HEK293 (cell line): Measurements from ENCODE around the gene ARGLU1.

Experiments
- CTCF ChIA-PET: fragments of 350-600 bp; formaldehyde crosslinking; extraction: SDS; loops from one replicate; lab custom pipeline; 2021; ENCODE audit warnings: antibody characterized with exemption; lab: Yijun Ruan, JAX
- POLR2A ChIA-PET: fragments of 300-600 bp; formaldehyde crosslinking; extraction: SDS; loops from one replicate; lab custom pipeline; 2020; ENCODE audit warnings: antibody characterized with exemption, inconsistent platforms; lab: Yijun Ruan, JAX
- H3K27ac ChIP-seq: fragments of 200-500 bp; sonication (Bioruptor generic); 2 replicates; pipeline ENCODE4 v1.5.1; 2014; ENCODE audit warnings: low read depth, low read length, control low read depth, inconsistent platforms; ENCODE audit errors: extremely low read depth
- H3K36me3 ChIP-seq, 2 experiments: fragments of 200-500 bp in 1 of 2; sonication (Bioruptor generic) in 1 of 2; 1 replicate in 1 of 2; 2 replicates in 1 of 2; pipeline ENCODE4 v1.5.1; 2014 to 2017; ENCODE audit warnings: inconsistent platforms in 2 of 2, low read length in 2 of 2; ENCODE audit not compliant: control insufficient read depth in 2 of 2, insufficient read depth in 1 of 2
- H3K4me1 ChIP-seq: fragments of 200-500 bp; sonication (Bioruptor generic); 2 replicates; pipeline ENCODE4 v1.5.1; 2014; ENCODE audit warnings: mild to moderate bottlenecking, low read length, inconsistent platforms; ENCODE audit not compliant: control insufficient read depth, insufficient read depth
- H3K4me3 ChIP-seq: 2 replicates; pipeline ENCODE4 v1.5.1; 2011; ENCODE audit warnings: low read depth, mild to moderate bottlenecking, control low read depth, low read length, moderate library complexity
- H3K9me3 ChIP-seq: fragments of 200-500 bp; sonication (Bioruptor generic); 2 replicates; pipeline ENCODE4 v1.5.1; 2014; ENCODE audit warnings: low read depth, low read length, inconsistent platforms; ENCODE audit not compliant: control insufficient read depth, insufficient read depth
- BCL11B ChIP-seq: fragments of 450-650 bp; formaldehyde crosslinking; IDR thresholded peaks from 2 replicates; pipeline ENCODE4 v1.5.1; 2016; ENCODE audit warnings: low read depth, missing biosample characterization, missing genetic modification characterization
- RBAK ChIP-seq: fragments of 450-650 bp; formaldehyde crosslinking; IDR thresholded peaks from 2 replicates; pipeline ENCODE4 v1.5.1; 2016; ENCODE audit warnings: missing biosample characterization, missing genetic modification characterization
- WT1 ChIP-seq: fragments of 450-650 bp; formaldehyde crosslinking; IDR thresholded peaks from 2 replicates; pipeline ENCODE4 v1.5.1; 2016; ENCODE audit warnings: missing biosample characterization, missing genetic modification characterization
- ZBTB48 ChIP-seq: fragments of 450-650 bp; formaldehyde crosslinking; IDR thresholded peaks from 2 replicates; pipeline ENCODE4 v1.5.1; 2016; ENCODE audit warnings: missing biosample characterization, missing genetic modification characterization
- ZFP69B ChIP-seq: fragments of 450-650 bp; formaldehyde crosslinking; IDR thresholded peaks from 2 replicates; pipeline ENCODE4 v1.5.1; 2016; ENCODE audit warnings: missing biosample characterization, missing genetic modification characterization
- ZNF19 ChIP-seq: fragments of 450-650 bp; formaldehyde crosslinking; IDR thresholded peaks from 2 replicates; pipeline ENCODE4; 2016; ENCODE audit warnings: missing biosample characterization, missing genetic modification characterization, low read depth
- ZNF23 ChIP-seq: fragments of 450-650 bp; formaldehyde crosslinking; IDR thresholded peaks from 2 replicates; pipeline ENCODE4 v1.5.1; 2016; ENCODE audit warnings: missing biosample characterization, missing genetic modification characterization, borderline replicate concordance
- ZNF404 ChIP-seq: fragments of 450-650 bp; formaldehyde crosslinking; IDR thresholded peaks from 2 replicates; pipeline ENCODE4 v1.5.1; 2017; ENCODE audit warnings: missing biosample characterization, missing genetic modification characterization
- ZNF426 ChIP-seq: fragments of 450-650 bp; formaldehyde crosslinking; IDR thresholded peaks from 2 replicates; pipeline ENCODE4 v1.5.1; 2017; ENCODE audit warnings: missing biosample characterization, missing genetic modification characterization, mild to moderate bottlenecking, inconsistent platforms, moderate library complexity
- ZNF626 ChIP-seq: fragments of 450-650 bp; sonication (Bioruptor Pico); formaldehyde crosslinking; IDR thresholded peaks from 2 replicates; pipeline ENCODE4 v1.5.1; 2018; ENCODE audit warnings: missing biosample characterization, missing genetic modification characterization, inconsistent platforms
- ZNF677 ChIP-seq: fragments of 450-650 bp; IDR thresholded peaks from 2 replicates; pipeline ENCODE4 v1.5.0; 2018; ENCODE audit warnings: missing biosample characterization, mild to moderate bottlenecking, missing genetic modification characterization, moderate library complexity
- TF ChIP-seq, protein P1 (sequence below): fragments of 450-650 bp; formaldehyde crosslinking; IDR thresholded peaks from 2 replicates; pipeline ENCODE4 v1.5.1; 2017; ENCODE audit warnings: missing biosample characterization, mild to moderate bottlenecking, missing genetic modification characterization, moderate library complexity
- TF ChIP-seq, protein P2 (sequence below): fragments of 450-650 bp; formaldehyde crosslinking; IDR thresholded peaks from 2 replicates; pipeline ENCODE4 v1.5.1; 2016; ENCODE audit warnings: missing biosample characterization, missing genetic modification characterization
- TF ChIP-seq, protein P3 (sequence below): fragments of 450-650 bp; formaldehyde crosslinking; IDR thresholded peaks from 2 replicates; pipeline ENCODE4 v1.5.1; 2017; ENCODE audit warnings: missing biosample characterization, missing genetic modification characterization
- TF ChIP-seq, protein P4 (sequence below): fragments of 450-650 bp; formaldehyde crosslinking; IDR thresholded peaks from 2 replicates; pipeline ENCODE4 v1.5.1; 2016; ENCODE audit warnings: missing biosample characterization, missing genetic modification characterization, low read depth
- TF ChIP-seq, protein P5 (sequence below): fragments of 450-650 bp; formaldehyde crosslinking; IDR thresholded peaks from 2 replicates; pipeline ENCODE4 v1.5.1; 2016; ENCODE audit warnings: missing biosample characterization, missing genetic modification characterization
- TF ChIP-seq, protein P6 (sequence below): fragments of 450-650 bp; IDR thresholded peaks from 2 replicates; pipeline ENCODE4 v1.5.1; 2018; ENCODE audit warnings: missing biosample characterization, mild to moderate bottlenecking, missing genetic modification characterization
- TF ChIP-seq, protein P7 (sequence below): fragments of 450-650 bp; formaldehyde crosslinking; IDR thresholded peaks from 2 replicates; pipeline ENCODE4 v1.5.1; 2016; ENCODE audit warnings: missing biosample characterization, missing genetic modification characterization
- TF ChIP-seq, protein P8 (sequence below): IDR thresholded peaks from 2 replicates; pipeline ENCODE4 v1.6.1; 2011; ENCODE audit warnings: mild to moderate bottlenecking, low read depth, low read length, borderline replicate concordance
- TF ChIP-seq, protein P9 (sequence below): fragments of 450-650 bp; formaldehyde crosslinking; IDR thresholded peaks from 2 replicates; pipeline ENCODE4 v1.5.1; 2017; ENCODE audit warnings: missing biosample characterization, missing genetic modification characterization

Gene ARGLU1

DNA sequence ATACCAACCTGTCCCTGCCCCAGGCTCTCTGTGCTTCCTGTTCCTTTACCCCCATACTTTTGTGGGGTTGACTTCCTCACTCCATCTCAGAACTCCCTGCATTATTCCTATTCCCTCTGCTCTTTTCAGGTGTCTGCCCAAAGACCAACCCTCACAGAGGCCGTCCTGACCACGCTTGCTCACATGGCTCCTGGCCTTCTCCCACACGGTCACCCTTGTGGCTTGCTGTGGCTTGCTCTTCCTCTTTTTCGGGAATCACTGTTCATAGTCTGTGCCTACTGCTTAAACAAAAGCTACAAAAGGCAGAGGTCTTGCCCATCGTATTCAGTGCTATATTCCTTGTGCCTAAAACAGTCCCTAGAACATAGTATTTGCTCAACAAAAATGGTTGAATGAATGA, 25.2 kb upstream of the ARGLU1 start:
- H3K36me3 ChIP-seq: no peaks in the 10 kb centered on the region
- CTCF ChIA-PET: interaction anchor here (1.2 kb wide), 1 partner anchor 27 kb away, joined by 3 read pairs; no protein-coding TSS in a partner anchor
- TF ChIP-seq ZNF426 (tag by site-specific recombination) (no peak), ZNF677 (tag by site-specific recombination) (no peak), ZNF404 (tag by site-specific recombination) (no peak), BCL11B (tag by site-specific recombination) (no peak)
- TF ChIP-seq, protein P1, sequence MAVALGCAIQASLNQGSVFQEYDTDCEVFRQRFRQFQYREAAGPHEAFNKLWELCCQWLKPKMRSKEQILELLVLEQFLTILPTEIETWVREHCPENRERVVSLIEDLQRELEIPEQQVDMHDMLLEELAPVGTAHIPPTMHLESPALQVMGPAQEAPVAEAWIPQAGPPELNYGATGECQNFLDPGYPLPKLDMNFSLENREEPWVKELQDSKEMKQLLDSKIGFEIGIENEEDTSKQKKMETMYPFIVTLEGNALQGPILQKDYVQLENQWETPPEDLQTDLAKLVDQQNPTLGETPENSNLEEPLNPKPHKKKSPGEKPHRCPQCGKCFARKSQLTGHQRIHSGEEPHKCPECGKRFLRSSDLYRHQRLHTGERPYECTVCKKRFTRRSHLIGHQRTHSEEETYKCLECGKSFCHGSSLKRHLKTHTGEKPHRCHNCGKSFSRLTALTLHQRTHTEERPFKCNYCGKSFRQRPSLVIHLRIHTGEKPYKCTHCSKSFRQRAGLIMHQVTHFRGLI (tag by site-specific recombination): no peak
- TF ChIP-seq, protein P2, sequence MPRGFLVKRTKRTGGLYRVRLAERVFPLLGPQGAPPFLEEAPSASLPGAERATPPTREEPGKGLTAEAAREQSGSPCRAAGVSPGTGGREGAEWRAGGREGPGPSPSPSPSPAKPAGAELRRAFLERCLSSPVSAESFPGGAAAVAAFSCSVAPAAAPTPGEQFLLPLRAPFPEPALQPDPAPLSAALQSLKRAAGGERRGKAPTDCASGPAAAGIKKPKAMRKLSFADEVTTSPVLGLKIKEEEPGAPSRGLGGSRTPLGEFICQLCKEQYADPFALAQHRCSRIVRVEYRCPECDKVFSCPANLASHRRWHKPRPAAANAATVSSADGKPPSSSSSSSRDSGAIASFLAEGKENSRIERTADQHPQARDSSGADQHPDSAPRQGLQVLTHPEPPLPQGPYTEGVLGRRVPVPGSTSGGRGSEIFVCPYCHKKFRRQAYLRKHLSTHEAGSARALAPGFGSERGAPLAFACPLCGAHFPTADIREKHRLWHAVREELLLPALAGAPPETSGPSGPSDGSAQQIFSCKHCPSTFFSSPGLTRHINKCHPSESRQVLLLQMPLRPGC (tag by site-specific recombination): no peak
- no peaks in the 10 kb centered on the region for H3K9me3 ChIP-seq
- no peak overlapping the region for H3K4me3 ChIP-seq
- H3K27ac ChIP-seq: no peak overlapping the region
- no peaks in the 10 kb centered on the region for H3K4me1 ChIP-seq
- POLR2A ChIA-PET: no interaction called here

DNA sequence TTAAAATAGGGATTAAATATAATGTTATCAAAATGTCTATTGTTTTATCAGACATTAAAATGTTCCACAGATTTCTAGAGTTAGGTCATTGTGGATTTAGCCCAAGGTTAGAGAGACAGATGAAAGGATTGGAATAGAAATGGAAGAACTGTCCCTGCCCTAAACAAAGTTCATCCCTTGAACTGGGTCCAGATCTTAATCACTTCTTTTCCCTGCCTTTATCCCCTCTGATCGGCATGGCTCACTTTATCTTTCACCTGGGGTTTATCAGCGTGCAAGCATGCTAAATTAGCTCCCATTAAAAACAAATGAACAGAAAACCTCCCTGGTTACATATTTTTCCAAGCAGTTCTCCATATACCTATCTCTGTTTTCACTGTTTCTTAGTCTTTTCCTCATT, 23.4 kb upstream of the ARGLU1 start:
- CTCF ChIA-PET: no interaction called here
- no peak for TF ChIP-seq ZNF626 (tag by site-specific recombination)
- TF ChIP-seq RBAK (tag by site-specific recombination): no peak
- TF ChIP-seq ZBTB48 (tag by site-specific recombination): no peak
- TF ChIP-seq ZFP69B (tag by site-specific recombination): no peak
- TF ChIP-seq, protein P3, sequence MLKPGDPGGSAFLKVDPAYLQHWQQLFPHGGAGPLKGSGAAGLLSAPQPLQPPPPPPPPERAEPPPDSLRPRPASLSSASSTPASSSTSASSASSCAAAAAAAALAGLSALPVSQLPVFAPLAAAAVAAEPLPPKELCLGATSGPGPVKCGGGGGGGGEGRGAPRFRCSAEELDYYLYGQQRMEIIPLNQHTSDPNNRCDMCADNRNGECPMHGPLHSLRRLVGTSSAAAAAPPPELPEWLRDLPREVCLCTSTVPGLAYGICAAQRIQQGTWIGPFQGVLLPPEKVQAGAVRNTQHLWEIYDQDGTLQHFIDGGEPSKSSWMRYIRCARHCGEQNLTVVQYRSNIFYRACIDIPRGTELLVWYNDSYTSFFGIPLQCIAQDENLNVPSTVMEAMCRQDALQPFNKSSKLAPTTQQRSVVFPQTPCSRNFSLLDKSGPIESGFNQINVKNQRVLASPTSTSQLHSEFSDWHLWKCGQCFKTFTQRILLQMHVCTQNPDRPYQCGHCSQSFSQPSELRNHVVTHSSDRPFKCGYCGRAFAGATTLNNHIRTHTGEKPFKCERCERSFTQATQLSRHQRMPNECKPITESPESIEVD (tag by site-specific recombination): no peak
- TF ChIP-seq, protein P4, sequence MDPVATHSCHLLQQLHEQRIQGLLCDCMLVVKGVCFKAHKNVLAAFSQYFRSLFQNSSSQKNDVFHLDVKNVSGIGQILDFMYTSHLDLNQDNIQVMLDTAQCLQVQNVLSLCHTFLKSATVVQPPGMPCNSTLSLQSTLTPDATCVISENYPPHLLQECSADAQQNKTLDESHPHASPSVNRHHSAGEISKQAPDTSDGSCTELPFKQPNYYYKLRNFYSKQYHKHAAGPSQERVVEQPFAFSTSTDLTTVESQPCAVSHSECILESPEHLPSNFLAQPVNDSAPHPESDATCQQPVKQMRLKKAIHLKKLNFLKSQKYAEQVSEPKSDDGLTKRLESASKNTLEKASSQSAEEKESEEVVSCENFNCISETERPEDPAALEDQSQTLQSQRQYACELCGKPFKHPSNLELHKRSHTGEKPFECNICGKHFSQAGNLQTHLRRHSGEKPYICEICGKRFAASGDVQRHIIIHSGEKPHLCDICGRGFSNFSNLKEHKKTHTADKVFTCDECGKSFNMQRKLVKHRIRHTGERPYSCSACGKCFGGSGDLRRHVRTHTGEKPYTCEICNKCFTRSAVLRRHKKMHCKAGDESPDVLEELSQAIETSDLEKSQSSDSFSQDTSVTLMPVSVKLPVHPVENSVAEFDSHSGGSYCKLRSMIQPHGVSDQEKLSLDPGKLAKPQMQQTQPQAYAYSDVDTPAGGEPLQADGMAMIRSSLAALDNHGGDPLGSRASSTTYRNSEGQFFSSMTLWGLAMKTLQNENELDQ (tag by site-specific recombination): no peak
- TF ChIP-seq ZNF19 (tag by site-specific recombination): no peak
- no peak for TF ChIP-seq WT1 (tag by site-specific recombination)
- TF ChIP-seq, protein P5, sequence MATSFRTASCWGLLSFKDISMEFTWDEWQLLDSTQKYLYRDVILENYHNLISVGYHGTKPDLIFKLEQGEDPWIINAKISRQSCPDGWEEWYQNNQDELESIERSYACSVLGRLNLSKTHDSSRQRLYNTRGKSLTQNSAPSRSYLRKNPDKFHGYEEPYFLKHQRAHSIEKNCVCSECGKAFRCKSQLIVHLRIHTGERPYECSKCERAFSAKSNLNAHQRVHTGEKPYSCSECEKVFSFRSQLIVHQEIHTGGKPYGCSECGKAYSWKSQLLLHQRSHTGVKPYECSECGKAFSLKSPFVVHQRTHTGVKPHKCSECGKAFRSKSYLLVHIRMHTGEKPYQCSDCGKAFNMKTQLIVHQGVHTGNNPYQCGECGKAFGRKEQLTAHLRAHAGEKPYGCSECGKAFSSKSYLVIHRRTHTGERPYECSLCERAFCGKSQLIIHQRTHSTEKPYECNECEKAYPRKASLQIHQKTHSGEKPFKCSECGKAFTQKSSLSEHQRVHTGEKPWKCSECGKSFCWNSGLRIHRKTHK: no peak
- TF ChIP-seq, protein P6, sequence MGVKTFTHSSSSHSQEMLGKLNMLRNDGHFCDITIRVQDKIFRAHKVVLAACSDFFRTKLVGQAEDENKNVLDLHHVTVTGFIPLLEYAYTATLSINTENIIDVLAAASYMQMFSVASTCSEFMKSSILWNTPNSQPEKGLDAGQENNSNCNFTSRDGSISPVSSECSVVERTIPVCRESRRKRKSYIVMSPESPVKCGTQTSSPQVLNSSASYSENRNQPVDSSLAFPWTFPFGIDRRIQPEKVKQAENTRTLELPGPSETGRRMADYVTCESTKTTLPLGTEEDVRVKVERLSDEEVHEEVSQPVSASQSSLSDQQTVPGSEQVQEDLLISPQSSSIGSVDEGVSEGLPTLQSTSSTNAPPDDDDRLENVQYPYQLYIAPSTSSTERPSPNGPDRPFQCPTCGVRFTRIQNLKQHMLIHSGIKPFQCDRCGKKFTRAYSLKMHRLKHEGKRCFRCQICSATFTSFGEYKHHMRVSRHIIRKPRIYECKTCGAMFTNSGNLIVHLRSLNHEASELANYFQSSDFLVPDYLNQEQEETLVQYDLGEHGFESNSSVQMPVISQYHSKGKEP (tag by site-specific recombination): no peak
- TF ChIP-seq, protein P7, sequence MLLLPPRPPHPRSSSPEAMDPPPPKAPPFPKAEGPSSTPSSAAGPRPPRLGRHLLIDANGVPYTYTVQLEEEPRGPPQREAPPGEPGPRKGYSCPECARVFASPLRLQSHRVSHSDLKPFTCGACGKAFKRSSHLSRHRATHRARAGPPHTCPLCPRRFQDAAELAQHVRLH: no peak
- TF ChIP-seq, protein P8, sequence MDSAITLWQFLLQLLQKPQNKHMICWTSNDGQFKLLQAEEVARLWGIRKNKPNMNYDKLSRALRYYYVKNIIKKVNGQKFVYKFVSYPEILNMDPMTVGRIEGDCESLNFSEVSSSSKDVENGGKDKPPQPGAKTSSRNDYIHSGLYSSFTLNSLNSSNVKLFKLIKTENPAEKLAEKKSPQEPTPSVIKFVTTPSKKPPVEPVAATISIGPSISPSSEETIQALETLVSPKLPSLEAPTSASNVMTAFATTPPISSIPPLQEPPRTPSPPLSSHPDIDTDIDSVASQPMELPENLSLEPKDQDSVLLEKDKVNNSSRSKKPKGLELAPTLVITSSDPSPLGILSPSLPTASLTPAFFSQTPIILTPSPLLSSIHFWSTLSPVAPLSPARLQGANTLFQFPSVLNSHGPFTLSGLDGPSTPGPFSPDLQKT: no peak
- TF ChIP-seq, protein P9, sequence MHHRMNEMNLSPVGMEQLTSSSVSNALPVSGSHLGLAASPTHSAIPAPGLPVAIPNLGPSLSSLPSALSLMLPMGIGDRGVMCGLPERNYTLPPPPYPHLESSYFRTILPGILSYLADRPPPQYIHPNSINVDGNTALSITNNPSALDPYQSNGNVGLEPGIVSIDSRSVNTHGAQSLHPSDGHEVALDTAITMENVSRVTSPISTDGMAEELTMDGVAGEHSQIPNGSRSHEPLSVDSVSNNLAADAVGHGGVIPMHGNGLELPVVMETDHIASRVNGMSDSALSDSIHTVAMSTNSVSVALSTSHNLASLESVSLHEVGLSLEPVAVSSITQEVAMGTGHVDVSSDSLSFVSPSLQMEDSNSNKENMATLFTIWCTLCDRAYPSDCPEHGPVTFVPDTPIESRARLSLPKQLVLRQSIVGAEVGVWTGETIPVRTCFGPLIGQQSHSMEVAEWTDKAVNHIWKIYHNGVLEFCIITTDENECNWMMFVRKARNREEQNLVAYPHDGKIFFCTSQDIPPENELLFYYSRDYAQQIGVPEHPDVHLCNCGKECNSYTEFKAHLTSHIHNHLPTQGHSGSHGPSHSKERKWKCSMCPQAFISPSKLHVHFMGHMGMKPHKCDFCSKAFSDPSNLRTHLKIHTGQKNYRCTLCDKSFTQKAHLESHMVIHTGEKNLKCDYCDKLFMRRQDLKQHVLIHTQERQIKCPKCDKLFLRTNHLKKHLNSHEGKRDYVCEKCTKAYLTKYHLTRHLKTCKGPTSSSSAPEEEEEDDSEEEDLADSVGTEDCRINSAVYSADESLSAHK (tag by site-specific recombination): no peak
- no peak for TF ChIP-seq ZNF23

More for the DNA sequence above, 23.4 kb upstream of the ARGLU1 start:
- POLR2A ChIA-PET: no interaction called here
- Histone ChIP-seq H3K4me1 (no peaks in the 10 kb centered on the region), H3K4me3 (no peak overlapping the region), H3K27ac (no peak overlapping the region), H3K36me3 (no peaks in the 10 kb centered on the region), H3K9me3 (no peaks in the 10 kb centered on the region)
